Activated naive CD8-positive, alpha-beta T cell treated with anti-CD3 and anti-CD28 coated beads, Interleukin-2, amount 10 ng/mL, durations not matched to agents 7 days and 5 days (primary cell): ENCODE results near the gene PRDM7. TPM values are rescaled to one million over a fixed set of nuclear protein-coding genes. Genes with fewer than 3 reads are reported as not detected.
"Not testable (repeated sequence)": the region's sequence is repeated elsewhere in the genome, so short reads cannot be mapped to it uniquely, and the experiment has no call there.

Experiments used
- ATAC-seq: fragments of 150-1000 bp; cut with Tn5 transposase; one replicate; pipeline ENCODE4 v1.10.0; 2021; ENCODE audit warnings: low read depth, moderate library complexity
- POLR2A ChIA-PET: fragments of 350-600 bp; sonication (Branson Sonifier 250); formaldehyde crosslinking; loops from one replicate; lab custom pipeline; 2021; ENCODE audit warnings: antibody characterized with exemption; lab: Charles Lee
- DNase-seq: peaks from one replicate; pipeline ENCODE4 v3.0.0; 2021
- H3K27ac Mint-ChIP-seq: one replicate; pipeline ENCODE4 v1.8.0; 2022; ENCODE audit warnings: mild to moderate bottlenecking, mixed read lengths
- H3K27me3 Mint-ChIP-seq: one replicate; pipeline ENCODE4 v1.8.0; 2022; ENCODE audit warnings: mild to moderate bottlenecking, moderate library complexity, mixed read lengths
- H3K36me3 Mint-ChIP-seq: one replicate; pipeline ENCODE4 v1.8.0; 2021; ENCODE audit warnings: mild to moderate bottlenecking, mixed read lengths
- H3K4me1 Mint-ChIP-seq: one replicate; pipeline ENCODE4 v1.8.0; 2021; ENCODE audit warnings: mixed read lengths
- H3K4me3 Mint-ChIP-seq: one replicate; pipeline ENCODE4 v1.8.0; 2022; ENCODE audit warnings: mild to moderate bottlenecking, moderate library complexity, mixed read lengths
- H3K9me3 Mint-ChIP-seq: one replicate; pipeline ENCODE4 v1.8.0; 2021; ENCODE audit warnings: mixed read lengths
- total RNA-seq, 2 experiments: library from RNA; stranded (reverse); gene quantifications; one replicate each; pipeline ENCODE4 v1.2.3, GENCODE V29; 2021

The PRDM7 gene
- total RNA-seq: not detected

- Mint-ChIP-seq H3K27me3 (peaks cover 38% of the 10 kb centered on the region), H3K4me3 (peak within 1 kb of the TSS; percentile 85), H3K9me3 (no peaks in the 10 kb centered on the region), H3K4me1 (peaks cover 13% of the 10 kb centered on the region), H3K27ac (peak within 1 kb of the TSS; percentile 61), H3K36me3 (no peaks in the 10 kb centered on the region)
- POLR2A ChIA-PET: no interaction called here
- DNase-seq: peak; percentile 92
- ATAC-seq: peak; percentile 94
Measured at GRCh38 chr16:90077240-90077756, at the start of gene PRDM7. Gene PRDM7, minus strand, starts transcription at chr16:90077331. Its CDS starts 1,421 bp downstream, at chr16:90075910.

DNA sequence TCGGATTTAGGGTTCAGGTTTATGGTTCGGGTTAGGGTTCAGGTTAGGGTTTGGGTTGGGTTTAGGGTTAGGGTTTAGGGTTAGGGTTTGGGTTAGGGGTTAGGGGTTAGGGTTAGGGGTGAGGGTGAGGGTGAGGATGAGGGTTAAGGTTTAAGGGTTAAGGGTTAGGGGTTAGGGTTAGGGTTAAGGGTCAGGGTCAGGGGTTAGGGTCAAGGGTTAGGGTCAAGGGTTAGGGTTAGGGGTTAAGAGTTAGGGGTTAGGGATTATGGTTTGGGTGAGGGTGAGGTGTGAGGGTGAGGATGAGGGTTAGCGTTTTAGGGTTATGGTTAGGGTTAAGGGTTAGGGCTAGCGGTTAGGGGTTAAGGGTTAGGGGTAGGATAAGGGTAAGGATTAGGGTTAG is 44.7 kb upstream of the PRDM7 start:
- H3K36me3 Mint-ChIP-seq, H3K4me1 Mint-ChIP-seq, H3K27ac Mint-ChIP-seq, ATAC-seq, POLR2A ChIA-PET, H3K9me3 Mint-ChIP-seq, H3K27me3 Mint-ChIP-seq, H3K4me3 Mint-ChIP-seq, DNase-seq: not testable (repeated sequence)

GRCh38 chr16:90107617-90108016 is 30.5 kb upstream of the PRDM7 start:
- H3K4me3 Mint-ChIP-seq, H3K27ac Mint-ChIP-seq, H3K4me1 Mint-ChIP-seq, POLR2A ChIA-PET, H3K9me3 Mint-ChIP-seq, H3K27me3 Mint-ChIP-seq, H3K36me3 Mint-ChIP-seq, DNase-seq, ATAC-seq: not testable (repeated sequence)

GRCh38 chr16:90107060-90107459 is 29.9 kb upstream of the PRDM7 start:
- H3K4me1 Mint-ChIP-seq, DNase-seq, H3K27ac Mint-ChIP-seq, H3K4me3 Mint-ChIP-seq, ATAC-seq, H3K9me3 Mint-ChIP-seq, POLR2A ChIA-PET, H3K36me3 Mint-ChIP-seq, H3K27me3 Mint-ChIP-seq: not testable (repeated sequence)

- H3K9me3 Mint-ChIP-seq, POLR2A ChIA-PET, H3K4me3 Mint-ChIP-seq, H3K27me3 Mint-ChIP-seq, H3K4me1 Mint-ChIP-seq, H3K27ac Mint-ChIP-seq, H3K36me3 Mint-ChIP-seq: not testable (repeated sequence)
- ATAC-seq: peak; percentile 98
- DNase-seq: peak; percentile 76
Measured at GRCh38 chr16:90106271-90106670, 29.1 kb upstream of the PRDM7 start.

DNA sequence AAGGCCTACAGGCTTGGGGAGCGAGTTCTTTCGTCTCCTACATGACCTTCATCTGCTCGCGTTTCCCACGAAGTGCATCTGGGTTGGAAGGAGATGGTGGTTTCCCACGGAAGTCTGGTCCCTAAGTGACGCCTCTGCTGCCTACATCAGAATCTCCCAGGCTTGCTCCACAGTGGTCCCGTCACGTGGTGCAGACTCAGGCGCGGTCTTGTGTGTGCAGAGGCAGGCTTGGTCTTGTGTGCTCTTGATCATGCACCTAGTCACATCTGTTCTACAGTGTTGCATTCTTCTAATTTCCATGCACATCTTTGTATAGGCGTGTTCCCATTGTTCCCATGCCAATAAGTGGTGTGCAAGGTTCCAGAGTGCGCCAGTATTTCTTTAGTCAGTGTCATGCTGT is 27.6 kb upstream of the PRDM7 start:
- H3K4me1 Mint-ChIP-seq, H3K27me3 Mint-ChIP-seq, H3K27ac Mint-ChIP-seq, H3K4me3 Mint-ChIP-seq, H3K9me3 Mint-ChIP-seq, H3K36me3 Mint-ChIP-seq, POLR2A ChIA-PET, DNase-seq, ATAC-seq: not testable (repeated sequence)

- H3K9me3 Mint-ChIP-seq, DNase-seq, POLR2A ChIA-PET, ATAC-seq, H3K36me3 Mint-ChIP-seq, H3K4me1 Mint-ChIP-seq, H3K27ac Mint-ChIP-seq, H3K27me3 Mint-ChIP-seq, H3K4me3 Mint-ChIP-seq: not testable (repeated sequence)
Measured at GRCh38 chr16:90102086-90102884, 25.2 kb upstream of the PRDM7 start.

- ATAC-seq, POLR2A ChIA-PET, DNase-seq, H3K36me3 Mint-ChIP-seq, H3K27ac Mint-ChIP-seq, H3K4me3 Mint-ChIP-seq, H3K4me1 Mint-ChIP-seq, H3K9me3 Mint-ChIP-seq, H3K27me3 Mint-ChIP-seq: not testable (repeated sequence)
Measured at GRCh38 chr16:90101332-90101731, 24.2 kb upstream of the PRDM7 start.

GRCh38 chr16:90100790-90101189 is 23.7 kb upstream of the PRDM7 start:
- ATAC-seq, POLR2A ChIA-PET, H3K4me3 Mint-ChIP-seq, H3K4me1 Mint-ChIP-seq, H3K36me3 Mint-ChIP-seq, H3K27ac Mint-ChIP-seq, H3K9me3 Mint-ChIP-seq, DNase-seq, H3K27me3 Mint-ChIP-seq: not testable (repeated sequence)

- H3K27me3 Mint-ChIP-seq, H3K4me1 Mint-ChIP-seq, DNase-seq, POLR2A ChIA-PET, H3K36me3 Mint-ChIP-seq, H3K4me3 Mint-ChIP-seq, H3K27ac Mint-ChIP-seq, ATAC-seq, H3K9me3 Mint-ChIP-seq: not testable (repeated sequence)
Measured at GRCh38 chr16:90100229-90100628, 23.1 kb upstream of the PRDM7 start.

GRCh38 chr16:90098936-90099335 is 21.8 kb upstream of the PRDM7 start:
- DNase-seq, H3K27me3 Mint-ChIP-seq, POLR2A ChIA-PET, H3K9me3 Mint-ChIP-seq, H3K4me1 Mint-ChIP-seq, H3K27ac Mint-ChIP-seq, ATAC-seq, H3K4me3 Mint-ChIP-seq, H3K36me3 Mint-ChIP-seq: not testable (repeated sequence)

DNA sequence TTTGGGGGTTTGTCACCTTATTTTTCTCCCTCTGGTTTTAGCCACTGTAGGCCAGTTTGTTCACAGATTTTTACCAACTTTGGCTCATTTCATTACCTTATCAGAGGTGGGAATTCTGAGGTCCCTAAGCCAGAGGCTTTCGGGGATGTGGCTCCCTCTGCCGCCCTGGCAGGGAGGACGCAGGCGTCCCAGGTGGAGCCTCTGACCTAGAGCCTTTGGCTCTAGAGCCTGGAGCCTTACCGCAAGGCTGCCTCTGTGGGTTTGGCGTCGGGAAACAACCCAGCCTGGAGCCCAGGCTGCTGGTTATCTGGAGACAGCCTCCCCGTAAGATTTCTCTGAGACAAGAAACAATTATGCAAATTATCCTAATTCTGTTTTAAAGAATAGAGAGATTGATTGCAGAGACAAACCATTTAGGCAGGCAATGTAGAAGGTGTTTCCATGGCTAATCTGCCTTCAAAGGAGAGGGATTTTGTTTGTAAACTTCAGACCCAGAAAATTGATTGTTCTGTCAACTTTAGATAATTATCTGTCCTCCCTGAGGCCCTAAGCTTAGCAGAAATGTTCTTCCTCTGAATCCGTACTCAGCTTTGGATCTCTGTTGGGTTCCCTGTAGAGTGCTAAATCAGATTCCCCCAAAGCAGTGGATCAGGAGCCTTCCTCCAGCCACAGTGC is 20.0 kb upstream of the PRDM7 start:
- H3K27me3 Mint-ChIP-seq, H3K4me1 Mint-ChIP-seq, H3K9me3 Mint-ChIP-seq, POLR2A ChIA-PET, DNase-seq, H3K27ac Mint-ChIP-seq, ATAC-seq, H3K4me3 Mint-ChIP-seq, H3K36me3 Mint-ChIP-seq: not testable (repeated sequence)

DNA sequence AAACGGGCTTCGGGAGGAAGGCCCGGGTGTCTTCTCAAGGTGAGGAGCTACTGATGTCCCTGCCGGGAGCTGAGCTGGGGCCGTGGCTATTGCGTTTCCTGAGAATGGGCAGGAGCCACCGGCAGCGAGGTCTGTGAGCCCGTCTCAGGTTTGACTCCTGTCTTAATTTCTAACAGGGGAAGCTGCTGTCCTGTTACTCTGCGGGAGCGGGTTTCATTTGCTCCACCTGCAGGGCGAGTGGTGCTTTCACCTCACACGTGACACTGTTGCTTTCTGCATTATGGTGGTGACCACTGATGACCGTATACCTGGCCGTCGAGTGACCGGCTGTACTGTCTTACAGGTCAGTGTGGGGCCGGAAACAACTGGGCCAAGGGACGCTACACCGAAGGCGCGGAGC is 17.7 kb upstream of the PRDM7 start:
- H3K27ac Mint-ChIP-seq, H3K36me3 Mint-ChIP-seq, POLR2A ChIA-PET, DNase-seq, H3K4me1 Mint-ChIP-seq, ATAC-seq, H3K4me3 Mint-ChIP-seq, H3K27me3 Mint-ChIP-seq, H3K9me3 Mint-ChIP-seq: not testable (repeated sequence)

- H3K27me3 Mint-ChIP-seq, H3K9me3 Mint-ChIP-seq, H3K27ac Mint-ChIP-seq, H3K4me1 Mint-ChIP-seq, ATAC-seq, DNase-seq, POLR2A ChIA-PET, H3K36me3 Mint-ChIP-seq, H3K4me3 Mint-ChIP-seq: not testable (repeated sequence)
Measured at GRCh38 chr16:90094296-90094695, 17.2 kb upstream of the PRDM7 start.
